ENCODE measurements around the gene CPLX1.

GRCh38 chr4:874971-875817 is 49.3 kb upstream of the CPLX1 start:
- no peak for TF ChIP-seq POLR2A (IDR thresholded peaks at IDR 0.05)
- no peak for TF ChIP-seq CTCF (IDR thresholded peaks at IDR 0.05)

Data from adrenal gland (tissue), 5 donors.